ENCODE results near the gene PHF5A. TPM values are rescaled to one million over a fixed set of nuclear protein-coding genes. Genes with fewer than 3 reads are reported as not detected.
A peak's percentile ranks its signal among the peaks of the same experiment; 100 is the strongest.
"Not testable (repeated sequence)": the region's sequence is repeated elsewhere in the genome, so short reads cannot be mapped to it uniquely, and the experiment has no call there.

The PHF5A gene
- total RNA-seq, 1 donor from 2014 or later = 32.9 TPM

- peak overlapping the region; percentile 99 for H3K27ac ChIP-seq
- intact Hi-C loops (cut with DNase I) = no loop called here
- no peak for TF ChIP-seq CTCF (IDR thresholded peaks at IDR 0.05)
- no peak for ATAC-seq
- H3K36me3 ChIP-seq = peaks cover 15% of the 10 kb centered on the region
- H3K4me1 ChIP-seq = peaks cover 7% of the 10 kb centered on the region
- H3K4me3 ChIP-seq = peak overlapping the region; percentile 93
- H3K27me3 ChIP-seq = no peaks in the 10 kb centered on the region
- no peak for DNase-seq
- H3K9me3 ChIP-seq = no peaks in the 10 kb centered on the region
Measured at GRCh38 chr22:41445129-41446056, 23.1 kb downstream of the PHF5A start.

GRCh38 chr22:41444360-41445128 lies 23.9 kb downstream of the PHF5A start:
- Histone ChIP-seq H3K27ac (peak overlapping the region; percentile 99), H3K9me3 (no peaks in the 10 kb centered on the region), H3K27me3 (no peaks in the 10 kb centered on the region), H3K36me3 (peaks cover 16% of the 10 kb centered on the region), H3K4me3 (peak overlapping the region; percentile 93), H3K4me1 (peaks cover 7% of the 10 kb centered on the region)
- TF ChIP-seq CTCF (IDR thresholded peaks at IDR 0.05) = no peak
- peak; percentile 94 for DNase-seq
- ATAC-seq = peak; percentile 74
- intact Hi-C loops (cut with DNase I) = no loop called here

GRCh38 chr22:41442240-41442792 lies 26.2 kb downstream of the PHF5A start:
- no peaks in the 10 kb centered on the region for H3K9me3 ChIP-seq
- TF ChIP-seq CTCF (IDR thresholded peaks at IDR 0.05) = no peak
- no peak overlapping the region for H3K27ac ChIP-seq
- peaks cover 10% of the 10 kb centered on the region for H3K4me1 ChIP-seq
- intact Hi-C loops (cut with DNase I) = no loop called here
- H3K36me3 ChIP-seq = peaks cover 25% of the 10 kb centered on the region
- DNase-seq (no peak), ATAC-seq (no peak)
- no peak overlapping the region for H3K4me3 ChIP-seq
- H3K27me3 ChIP-seq = no peaks in the 10 kb centered on the region

- Histone ChIP-seq H3K36me3 (peaks cover 43% of the 10 kb centered on the region), H3K4me1 (peaks cover 10% of the 10 kb centered on the region)
- H3K4me3 ChIP-seq; DNase-seq; ATAC-seq; H3K27me3 ChIP-seq; H3K9me3 ChIP-seq; H3K27ac ChIP-seq; intact Hi-C loops (cut with DNase I): not testable (repeated sequence)
Measured at GRCh38 chr22:41440511-41440910, 28.0 kb downstream of the PHF5A start.

GRCh38 chr22:41437198-41437597 lies 31.3 kb downstream of the PHF5A start:
- Histone ChIP-seq H3K36me3 (peaks cover 60% of the 10 kb centered on the region), H3K27ac (no peak overlapping the region), H3K9me3 (no peaks in the 10 kb centered on the region), H3K4me1 (peaks cover 12% of the 10 kb centered on the region), H3K27me3 (no peaks in the 10 kb centered on the region), H3K4me3 (no peak overlapping the region)
- intact Hi-C loops (cut with DNase I) = no loop called here
- DNase-seq = no peak
- no peak for TF ChIP-seq CTCF (IDR thresholded peaks at IDR 0.05)
- no peak for ATAC-seq
